ENCODE data around the gene MCTP1.

GRCh38 chr5:94857111-94857510, 427.8 kb downstream of the MCTP1 start:
- TF ChIP-seq CTCF (IDR thresholded peaks at IDR 0.05), result no peak
- no peak for TF ChIP-seq ZFX (IDR thresholded peaks at IDR 0.05; ENCODE audit: borderline replicate concordance)
